Mucosa of descending colon (tissue), 3 donors: ENCODE results near the gene GPR62. TPM values are rescaled to one million over a fixed set of nuclear protein-coding genes. Genes with fewer than 3 reads are reported as not detected.

ENCODE experiments used
- ATAC-seq: fragments of 200-7000 bp; cut with Tn5 transposase; one replicate; pipeline ENCODE4 v1.9.1; 2020; ENCODE audit warnings: mild to moderate bottlenecking, moderate library complexity
- DNase-seq, 3 donors: peaks; one replicate each; pipeline ENCODE4 v3.0.0-alpha.2; 2020
- H3K36me3 ChIP-seq: fragments of 200-600 bp; one replicate; pipeline ENCODE4 v1.8.0; 2021; ENCODE audit warnings: low read depth, mild to moderate bottlenecking
- H3K4me1 ChIP-seq: fragments of 200-600 bp; one replicate; pipeline ENCODE4 v1.8.0; 2021; ENCODE audit warnings: low read depth, mild to moderate bottlenecking
- H3K4me3 ChIP-seq: fragments of 200-600 bp; one replicate; pipeline ENCODE4 v1.8.0; 2021; ENCODE audit warnings: mild to moderate bottlenecking
- H3K9me3 ChIP-seq: fragments of 200-600 bp; one replicate; pipeline ENCODE4 v1.8.0; 2021; ENCODE audit warnings: mild to moderate bottlenecking
- CTCF ChIP-seq: fragments of 200-600 bp; IDR thresholded peaks from one replicate; pipeline ENCODE4 v1.8.0; 2022; ENCODE audit warnings: antibody characterized with exemption, mild to moderate bottlenecking
- intact Hi-C, 2 donors: fragments of 100-400 bp; cut with DNase I in 1 of 2; cut with micrococcal nuclease in 1 of 2; formaldehyde crosslinking; loops; one replicate each; pipeline versions ENCODE4 v1.11.0 to v1.11.1; 2022; cut with DNase I, micrococcal nuclease
- total RNA-seq, 3 donors: library from RNA; stranded (reverse); fragmentation: NEBNext Ultra II Directional in 2 of 3; extraction: Animal tissue kit (Norgen Biotek cat#: 25700) in 2 of 3; gene quantifications; one replicate each; pipeline versions ENCODE4 v1.2.1 to v1.2.4, GENCODE V29; 2021 to 2023
- donor health status: DM: no; HTN: no; CAD: no; lungs with moderate emphysema.
- donor health status: DM: no; HTN: no; CAD: no.
- donor health status: DM: no; HTN: yes; CAD: no.

The GPR62 gene
- total RNA-seq, 3 donors from 2014 or later = 0.22 TPM; not detected in 2

- Histone ChIP-seq H3K4me1 (peaks cover 5% of the 10 kb centered on the region), H3K4me3 (no peak overlapping the region), H3K9me3 (no peaks in the 10 kb centered on the region), H3K36me3 (no peaks in the 10 kb centered on the region)
- DNase-seq (no peak), ATAC-seq (no peak)
- no peak for TF ChIP-seq CTCF
- intact Hi-C loops = no loop called here
Observed at GRCh38 chr3:52006017-52006819, 51.0 kb downstream of the GPR62 start.

- no peak for DNase-seq
- intact Hi-C loops = no loop called here
- Histone ChIP-seq H3K4me3 (no peak overlapping the region), H3K9me3 (no peaks in the 10 kb centered on the region), H3K4me1 (peaks cover under 1% of the 10 kb centered on the region), H3K36me3 (no peaks in the 10 kb centered on the region)
- no peak for ATAC-seq
- TF ChIP-seq CTCF = no peak
Observed at GRCh38 chr3:52006820-52007133, 51.6 kb downstream of the GPR62 start.

Other genes with a start within 250 kb of the GPR62 start
- gene GRM2, start 248.3 kb upstream of the GPR62 start, total RNA-seq = under 1 TPM; 0.14 to 0.61 (median 0.22) TPM
- gene IQCF6, start 176.1 kb upstream of the GPR62 start, total RNA-seq = not detected
- not detected for gene IQCF2, start 93.8 kb upstream of the GPR62 start, total RNA-seq
- not detected for gene IQCF5, start 79.8 kb upstream of the GPR62 start, total RNA-seq
- not detected for gene IQCF1, start 52.0 kb upstream of the GPR62 start, total RNA-seq
- 10 to 100 TPM; 11.9 to 15.7 (median 15.3) TPM for gene RRP9, start 13.5 kb upstream of the GPR62 start, total RNA-seq
- 10 to 100 TPM; 27.0 to 34.0 (median 29.2) TPM for gene PARP3, start 13.0 kb upstream of the GPR62 start, total RNA-seq
- 10 to 100 TPM; 17.8 to 41.9 (median 25.9) TPM for gene PCBP4, start 12.1 kb downstream of the GPR62 start, total RNA-seq
- gene ABHD14B, start 18.7 kb downstream of the GPR62 start, total RNA-seq = 10 to 100 TPM; 63.4 to 84.0 (median 81.0) TPM
- 10 to 100 TPM in 1 of 3 donors, 1 to 10 TPM in 2; 6.3 to 14.8 (median 9.1) TPM for gene ABHD14A, start 19.7 kb downstream of the GPR62 start, total RNA-seq
- 100 to 1,000 TPM in 2 of 3 donors, 10 to 100 TPM in 1; 79.9 to 180 (median 133) TPM for gene ACY1, start 28.2 kb downstream of the GPR62 start, total RNA-seq
- 100 to 1,000 TPM; 782 to 973 (median 946) TPM for gene RPL29, start 40.5 kb downstream of the GPR62 start, total RNA-seq
- gene DUSP7, start 101.2 kb downstream of the GPR62 start, total RNA-seq = 10 to 100 TPM in 1 of 3 donors, 1 to 10 TPM in 2; 6.9 to 12.3 (median 8.0) TPM
- gene POC1A, start 199.0 kb downstream of the GPR62 start, total RNA-seq = 10 to 100 TPM in 1 of 3 donors, 1 to 10 TPM in 2; 2.9 to 12.1 (median 7.7) TPM
- gene ALAS1, start 242.8 kb downstream of the GPR62 start, total RNA-seq = 100 to 1,000 TPM in 1 of 3 donors, 10 to 100 TPM in 2; 67.2 to 103 (median 94.6) TPM